CD4-positive, alpha-beta T cell treated with Interleukin-12 subunit alpha and Interleukin-12 subunit beta, for 1 hour (primary cell): Measurements from ENCODE around the gene OXNAD1.

Experiments
- DNase-seq: peaks from one replicate; pipeline ENCODE4 v3.0.0-alpha.2; 2020

OXNAD1 gene

DNA sequence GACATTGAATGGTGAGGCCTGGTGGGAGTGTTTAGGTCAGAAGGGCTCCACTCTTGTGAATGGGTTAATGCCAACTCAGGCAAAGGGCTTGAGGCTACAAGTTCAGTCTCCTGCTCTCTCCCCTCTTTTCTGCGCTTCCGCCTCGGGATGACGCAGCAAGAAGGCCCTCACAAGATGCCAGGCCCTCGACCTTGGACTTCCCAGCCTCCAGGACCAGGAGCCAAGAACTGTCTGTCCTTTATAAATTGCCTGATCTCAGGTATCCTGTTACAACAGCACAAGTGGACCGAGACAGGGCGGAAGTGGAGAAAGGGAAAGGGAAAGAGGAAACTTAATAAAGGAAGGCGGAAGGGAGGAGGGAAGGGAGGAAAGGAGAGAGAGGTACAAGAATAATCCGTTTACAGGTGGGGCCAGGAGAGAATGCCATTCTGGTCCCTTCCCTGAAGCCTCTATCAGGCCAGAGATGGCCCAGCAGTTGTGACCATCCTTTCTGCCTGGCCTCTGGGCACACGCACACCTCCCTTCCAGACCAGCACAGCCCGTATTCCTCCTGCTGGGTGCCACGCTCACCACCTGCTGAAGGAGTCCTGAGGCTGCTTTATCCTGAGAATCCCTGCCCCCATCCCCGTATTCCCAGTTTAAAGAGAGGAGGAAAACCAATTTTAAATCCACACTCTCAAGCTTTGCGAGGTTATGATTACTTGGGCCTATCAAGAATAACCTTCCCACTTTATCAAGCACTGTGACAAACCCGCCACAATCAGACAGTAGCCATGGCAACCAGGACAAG lies 64.2 kb downstream of the OXNAD1 start:
- no peak for DNase-seq

DNA sequence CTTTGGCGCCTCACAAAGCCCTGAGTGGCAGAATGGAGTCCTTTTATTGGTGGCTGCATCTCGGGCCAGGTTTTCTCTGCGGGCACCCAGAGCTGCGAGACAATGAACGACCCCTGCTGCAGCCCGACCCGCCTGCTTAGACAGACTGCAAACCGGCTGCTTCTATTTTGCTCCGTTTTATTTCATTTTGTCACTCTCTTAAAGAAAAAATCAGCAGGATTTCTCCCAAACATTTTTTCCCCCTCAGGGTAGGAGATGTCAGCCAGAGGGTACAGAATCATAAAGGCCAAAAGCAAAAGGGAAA lies 64.8 kb downstream of the OXNAD1 start:
- DNase-seq: no peak

GRCh38 chr3:16330351-16330750 lies 65.3 kb downstream of the OXNAD1 start:
- no peak for DNase-seq

- no peak for DNase-seq
Measured at GRCh38 chr3:16331319-16331883, 66.4 kb downstream of the OXNAD1 start.

DNA sequence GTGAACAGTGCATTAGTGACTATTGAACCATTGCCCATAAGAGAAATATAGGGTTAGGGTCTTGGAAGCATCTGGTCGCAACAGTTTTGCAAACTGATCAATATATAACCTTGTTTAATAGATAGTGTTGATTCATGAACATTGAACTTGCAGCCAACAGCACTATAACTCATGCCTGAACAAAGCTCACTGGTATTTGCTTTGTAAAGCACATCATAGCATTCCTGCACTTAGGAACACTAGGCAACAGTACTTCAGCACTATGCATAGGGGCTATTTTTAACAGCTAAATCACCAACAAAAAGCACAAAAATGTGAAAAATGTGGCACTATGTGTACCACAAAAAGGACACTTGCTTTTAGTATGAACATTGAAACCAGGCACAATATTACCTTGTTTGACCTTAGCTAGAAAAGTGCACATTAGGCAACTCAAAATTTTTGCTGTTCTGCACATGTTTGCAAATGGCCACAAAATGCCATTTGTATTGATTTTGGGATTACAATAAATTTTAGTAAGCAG lies 68.0 kb downstream of the OXNAD1 start:
- no peak for DNase-seq

GRCh38 chr3:16334909-16335308 lies 69.9 kb downstream of the OXNAD1 start:
- no peak for DNase-seq

- DNase-seq: no peak
Measured at GRCh38 chr3:16335333-16335732, 70.3 kb downstream of the OXNAD1 start.

GRCh38 chr3:16335772-16336645 lies 71.0 kb downstream of the OXNAD1 start:
- no peak for DNase-seq

- no peak for DNase-seq
Measured at GRCh38 chr3:16336825-16337224, 71.8 kb downstream of the OXNAD1 start.

DNA sequence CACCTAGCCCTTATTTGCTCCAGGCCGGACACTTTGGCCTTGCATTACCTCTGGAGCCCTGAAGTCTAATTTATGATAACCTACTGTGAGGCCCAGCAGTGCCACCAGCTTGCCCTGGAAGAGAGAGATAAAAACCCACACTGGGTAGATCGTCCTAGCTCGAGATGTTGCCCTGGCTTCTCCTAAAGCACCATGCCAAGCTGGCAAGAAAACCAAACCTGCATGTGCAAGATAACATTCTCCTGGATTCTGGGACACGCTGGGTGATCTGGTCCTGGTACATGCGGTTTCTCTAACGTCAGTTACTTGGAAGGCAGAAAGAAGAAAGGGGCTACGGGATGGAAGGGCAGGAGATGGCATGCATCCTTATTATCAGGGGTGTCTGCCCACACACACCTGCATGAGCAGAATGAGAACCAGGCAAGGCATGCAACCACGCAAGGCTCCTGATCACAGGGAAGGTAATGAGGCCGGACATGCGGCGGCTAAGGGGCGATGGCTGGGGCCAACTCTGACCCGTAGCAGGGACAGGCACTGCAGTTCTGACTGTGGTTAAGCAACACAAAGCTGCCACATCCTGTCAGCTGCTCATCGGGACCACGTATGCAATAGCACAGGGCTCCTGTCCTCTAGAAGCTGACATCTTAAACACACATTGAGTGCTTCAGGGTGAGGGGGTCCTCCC lies 73.0 kb downstream of the OXNAD1 start:
- DNase-seq: peak; percentile 58

DNA sequence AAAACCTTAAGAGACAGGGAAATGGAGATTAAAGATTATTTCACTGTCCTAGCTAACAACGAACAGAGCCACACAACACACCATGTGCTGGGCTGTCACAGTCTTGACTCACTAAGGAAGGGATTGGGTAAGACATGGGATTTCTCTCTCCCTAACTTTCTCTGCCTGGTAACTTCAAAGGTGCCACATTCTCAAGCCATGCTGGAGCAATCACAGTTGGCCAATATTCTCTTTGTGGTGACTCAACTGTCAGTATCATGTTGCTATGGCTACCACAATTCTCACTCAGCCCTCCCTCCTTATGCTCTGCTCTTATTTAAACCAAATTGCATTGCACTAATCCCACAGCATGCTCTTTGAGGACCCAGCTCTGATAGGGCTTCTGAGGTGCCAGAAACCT lies 74.0 kb downstream of the OXNAD1 start:
- peak; percentile 45 for DNase-seq

DNA sequence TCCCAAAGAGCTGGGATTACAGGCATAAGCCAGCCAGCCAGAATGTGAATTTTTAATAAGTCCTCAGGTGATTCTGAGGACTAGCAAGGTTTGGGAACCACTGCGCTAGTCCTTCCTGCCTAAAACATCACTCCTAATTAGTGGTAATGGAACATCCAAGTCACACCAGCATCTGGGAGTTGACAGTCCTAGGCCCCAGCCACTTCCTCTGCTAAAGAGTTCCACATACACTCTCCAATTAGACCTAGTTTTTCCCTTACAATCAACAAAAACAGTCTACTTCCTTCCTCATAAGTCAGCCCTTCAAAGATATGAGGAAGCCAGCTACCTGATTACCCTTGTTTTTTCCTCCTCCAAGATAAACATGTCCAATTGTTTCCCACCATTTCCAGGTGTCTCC lies 78.1 kb downstream of the OXNAD1 start:
- DNase-seq: no peak

- DNase-seq: no peak
Measured at GRCh38 chr3:16346413-16347081, 81.5 kb downstream of the OXNAD1 start.

- DNase-seq: no peak
Measured at GRCh38 chr3:16347548-16347947, 82.5 kb downstream of the OXNAD1 start.

GRCh38 chr3:16349986-16350596 lies 85.1 kb downstream of the OXNAD1 start:
- no peak for DNase-seq

- no peak for DNase-seq
Measured at GRCh38 chr3:16350597-16351318, 85.7 kb downstream of the OXNAD1 start.

DNA sequence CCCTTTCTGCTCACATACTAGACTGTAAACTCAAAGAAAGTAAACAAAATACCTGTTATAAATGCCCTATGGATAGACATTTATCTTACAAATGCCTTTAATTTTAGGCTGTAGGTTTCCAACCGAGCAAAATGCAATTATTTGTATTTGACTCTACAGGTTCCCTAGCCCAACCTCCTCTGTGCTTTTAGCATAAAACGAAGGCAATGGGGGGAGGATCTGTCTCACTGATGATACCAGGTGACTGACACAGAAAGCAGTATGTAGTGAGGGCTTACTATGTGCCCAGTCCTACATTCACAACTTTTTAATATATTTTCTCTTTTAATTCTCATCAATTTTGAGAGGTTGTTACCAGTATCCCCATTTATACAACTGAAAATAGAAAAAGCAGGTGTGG lies 87.4 kb downstream of the OXNAD1 start:
- no peak for DNase-seq

- no peak for DNase-seq
Measured at GRCh38 chr3:16354291-16354690, 89.3 kb downstream of the OXNAD1 start.
